Tibial nerve (tissue), 4 donors: Measurements from ENCODE around the gene EVX2. TPM values are rescaled to one million over a fixed set of nuclear protein-coding genes. Genes with fewer than 3 reads are reported as not detected.

Experiments
- DNase-seq, 2 donors: peaks; one replicate each; pipeline ENCODE4 v3.0.0-alpha.2; 2019; ENCODE audit warnings: low spot score in 2 of 2
- H3K27ac ChIP-seq, 4 donors: fragments of 200-600 bp; sonication (generic) in 3 of 4; one replicate each; pipeline ENCODE4 v1.5.1; 2017 to 2019; ENCODE audit warnings: mild to moderate bottlenecking in 1 of 4
- H3K27me3 ChIP-seq, 2 donors: fragments of 200-600 bp; sonication (generic) in 1 of 2; one replicate each; pipeline versions ENCODE4 v1.5.1 to v1.6.0; 2017 to 2019
- H3K36me3 ChIP-seq, 3 donors: fragments of 200-600 bp; sonication (generic); one replicate each; pipeline ENCODE4 v1.5.1; 2018 to 2019
- H3K4me1 ChIP-seq, 4 donors: fragments of 200-600 bp; sonication (generic) in 3 of 4; one replicate each; pipeline ENCODE4 v1.5.1; 2017 to 2019
- H3K4me3 ChIP-seq, 4 donors: fragments of 200-600 bp; sonication (generic) in 3 of 4; one replicate each; pipeline ENCODE4 v1.5.1; 2017 to 2019; ENCODE audit warnings: mild to moderate bottlenecking in 1 of 4, moderate library complexity in 1 of 4
- H3K9me3 ChIP-seq, 4 donors: fragments of 200-600 bp; sonication (generic) in 3 of 4; one replicate each; pipeline ENCODE4 v1.5.1; 2017 to 2019
- EP300 ChIP-seq, 2 donors: sonication (generic); formaldehyde crosslinking; IDR thresholded peaks; one replicate each; pipeline ENCODE4 v1.6.1; 2017; ENCODE audit warnings: antibody characterized with exemption in 2 of 2, mild to moderate bottlenecking in 1 of 2
- POLR2A ChIP-seq, 2 donors: fragments of 450-650 bp; IDR thresholded peaks; one replicate each; pipeline ENCODE4 v1.6.1; 2017; ENCODE audit warnings: antibody characterized with exemption in 2 of 2, mild to moderate bottlenecking in 2 of 2, moderate library complexity in 2 of 2
- WGBS, 2 donors: methylation state at CpG; one replicate each; pipeline ENCODE4 v1.1.5; 2018; 5-methylcytosine and 5-hydroxymethylcytosine counted together
- total RNA-seq, 4 donors: library from RNA; depleted of rRNA; stranded (reverse); fragments of >200 nt; gene quantifications; one replicate each; pipeline ENCODE4 v1.1.0, GENCODE V29; 2016
- TF ChIP-seq, protein P1 (sequence below), 5 experiments: fragments of 200-600 bp in 3 of 5; fragments of 450-650 bp in 2 of 5; sonication (generic) in 3 of 5; IDR thresholded peaks; one replicate each; pipeline ENCODE4 v1.5.1; 2016 to 2019; ENCODE audit warnings: antibody characterized with exemption in 5 of 5, mild to moderate bottlenecking in 3 of 5, moderate library complexity in 2 of 5

The EVX2 gene
- total RNA-seq, 4 donors from 2014 or later, result not detected

- DNase-seq, result no peak
- H3K27ac ChIP-seq, result no peak overlapping the region
- 6 to 7% methylated on average over 21 to 25 of the region's 29 CpGs for WGBS, 2 donors
- H3K4me3 ChIP-seq, result no peak overlapping the region
- TF ChIP-seq EP300 (IDR thresholded peaks at IDR 0.05) (no peak), POLR2A (IDR thresholded peaks at IDR 0.05) (no peak)
- TF ChIP-seq, protein P1, sequence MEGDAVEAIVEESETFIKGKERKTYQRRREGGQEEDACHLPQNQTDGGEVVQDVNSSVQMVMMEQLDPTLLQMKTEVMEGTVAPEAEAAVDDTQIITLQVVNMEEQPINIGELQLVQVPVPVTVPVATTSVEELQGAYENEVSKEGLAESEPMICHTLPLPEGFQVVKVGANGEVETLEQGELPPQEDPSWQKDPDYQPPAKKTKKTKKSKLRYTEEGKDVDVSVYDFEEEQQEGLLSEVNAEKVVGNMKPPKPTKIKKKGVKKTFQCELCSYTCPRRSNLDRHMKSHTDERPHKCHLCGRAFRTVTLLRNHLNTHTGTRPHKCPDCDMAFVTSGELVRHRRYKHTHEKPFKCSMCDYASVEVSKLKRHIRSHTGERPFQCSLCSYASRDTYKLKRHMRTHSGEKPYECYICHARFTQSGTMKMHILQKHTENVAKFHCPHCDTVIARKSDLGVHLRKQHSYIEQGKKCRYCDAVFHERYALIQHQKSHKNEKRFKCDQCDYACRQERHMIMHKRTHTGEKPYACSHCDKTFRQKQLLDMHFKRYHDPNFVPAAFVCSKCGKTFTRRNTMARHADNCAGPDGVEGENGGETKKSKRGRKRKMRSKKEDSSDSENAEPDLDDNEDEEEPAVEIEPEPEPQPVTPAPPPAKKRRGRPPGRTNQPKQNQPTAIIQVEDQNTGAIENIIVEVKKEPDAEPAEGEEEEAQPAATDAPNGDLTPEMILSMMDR (IDR thresholded peaks at IDR 0.05), result no peak
- no peaks in the 10 kb centered on the region for H3K36me3 ChIP-seq
- peaks cover 0 to 27% (median 1%) of the 10 kb centered on the region in 4 donors for H3K4me1 ChIP-seq
- H3K9me3 ChIP-seq, result no peaks in the 10 kb centered on the region
- H3K27me3 ChIP-seq, result peaks cover 4 to 100% of the 10 kb centered on the region in 2 donors
Observed at GRCh38 chr2:176072951-176073904, 10.5 kb downstream of the EVX2 start.

DNA sequence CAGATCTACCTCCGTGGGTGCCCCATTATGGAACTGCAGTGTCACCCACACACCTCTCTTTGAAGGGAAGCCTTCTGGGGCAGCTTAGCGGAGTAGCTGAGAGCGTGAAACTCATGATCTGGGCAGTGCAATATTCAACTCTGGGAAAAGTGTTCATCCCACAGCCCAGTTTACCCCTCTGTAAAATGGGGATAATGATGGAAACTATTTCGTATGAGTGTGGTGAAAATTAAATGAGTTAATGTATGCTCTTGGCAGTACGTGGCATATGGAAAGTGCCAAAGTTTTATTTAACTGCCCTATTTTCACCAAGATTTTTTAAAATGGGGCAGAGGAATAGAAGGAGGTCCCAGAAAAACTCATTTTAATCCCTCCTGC is 11.5 kb downstream of the EVX2 start:
- Histone ChIP-seq H3K9me3 (no peaks in the 10 kb centered on the region), H3K4me1 (peaks cover 0 to 36% (median 9%) of the 10 kb centered on the region in 4 donors), H3K4me3 (no peak overlapping the region), H3K27ac (no peak overlapping the region), H3K36me3 (no peaks in the 10 kb centered on the region), H3K27me3 (peaks cover 2 to 100% of the 10 kb centered on the region in 2 donors)
- TF ChIP-seq EP300 (IDR thresholded peaks at IDR 0.05), result no peak
- TF ChIP-seq POLR2A (IDR thresholded peaks at IDR 0.05), result no peak
- TF ChIP-seq, protein P1 (IDR thresholded peaks at IDR 0.05), result no peak
- DNase-seq, result no peak
- 36 to 38% methylated on average over 5 of the region's 5 CpGs for WGBS, 2 donors

- H3K27ac ChIP-seq, result no peak overlapping the region
- TF ChIP-seq, protein P1 (IDR thresholded peaks at IDR 0.05), result no peak
- TF ChIP-seq EP300 (IDR thresholded peaks at IDR 0.05) (no peak), POLR2A (IDR thresholded peaks at IDR 0.05) (no peak)
- peaks cover 0 to 100% of the 10 kb centered on the region in 2 donors for H3K27me3 ChIP-seq
- no peaks in the 10 kb centered on the region for H3K36me3 ChIP-seq
- no peak overlapping the region for H3K4me3 ChIP-seq
- DNase-seq, result no peak
- H3K9me3 ChIP-seq, result no peaks in the 10 kb centered on the region
- peaks cover 0 to 43% (median 12%) of the 10 kb centered on the region in 4 donors for H3K4me1 ChIP-seq
- 10 to 15% methylated on average over 45 to 58 of the region's 58 CpGs for WGBS, 2 donors
Observed at GRCh38 chr2:176071330-176072291, 12.2 kb downstream of the EVX2 start.

GRCh38 chr2:176068419-176068832 is 15.3 kb downstream of the EVX2 start:
- Histone ChIP-seq H3K36me3 (no peaks in the 10 kb centered on the region), H3K4me1 (peaks cover 0 to 42% (median 12%) of the 10 kb centered on the region in 4 donors), H3K27ac (no peak overlapping the region), H3K9me3 (no peaks in the 10 kb centered on the region), H3K4me3 (no peak overlapping the region), H3K27me3 (peaks cover 0 to 97% of the 10 kb centered on the region in 2 donors)
- 6 to 10% methylated on average over 28 to 29 of the region's 30 CpGs for WGBS, 2 donors
- no peak for DNase-seq
- TF ChIP-seq, protein P1 (IDR thresholded peaks at IDR 0.05), result no peak
- TF ChIP-seq POLR2A (IDR thresholded peaks at IDR 0.05) (no peak), EP300 (IDR thresholded peaks at IDR 0.05) (no peak)
